CD4-positive, alpha-beta T cell treated with Interleukin-1 beta for 1 hour (primary cell): ENCODE measurements around the gene TMEM47.

Experiments
- DNase-seq, 2 donors: peaks; one replicate each; pipeline ENCODE4 v3.0.0-alpha.2; 2020 to 2022

Gene TMEM47

GRCh38 chrX:34656842-34657725, at the start of gene TMEM47:
Gene TMEM47, minus strand, starts transcription at chrX:34657285. Its CDS starts 256 bp downstream, at chrX:34657029.
- DNase-seq: no peak

DNA sequence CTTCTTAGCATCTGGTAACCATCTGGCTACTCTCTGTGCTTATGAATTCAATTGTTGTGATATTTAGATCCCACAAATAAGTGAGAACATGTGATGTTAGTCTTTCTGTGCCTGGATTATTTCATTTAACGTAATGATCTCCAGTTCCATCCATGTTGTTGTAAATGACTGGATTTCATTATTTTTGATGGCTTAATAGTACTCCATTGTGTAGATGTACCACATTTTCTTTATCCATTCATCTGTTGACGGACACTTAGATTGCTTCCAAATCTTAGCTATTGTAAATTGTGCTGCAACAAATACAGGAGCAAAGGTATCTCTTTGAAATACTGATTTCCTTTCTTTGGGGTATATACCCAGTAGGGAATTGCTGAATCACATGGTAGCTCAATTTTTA, 30.0 kb upstream of the TMEM47 start:
- DNase-seq: no peak

DNA sequence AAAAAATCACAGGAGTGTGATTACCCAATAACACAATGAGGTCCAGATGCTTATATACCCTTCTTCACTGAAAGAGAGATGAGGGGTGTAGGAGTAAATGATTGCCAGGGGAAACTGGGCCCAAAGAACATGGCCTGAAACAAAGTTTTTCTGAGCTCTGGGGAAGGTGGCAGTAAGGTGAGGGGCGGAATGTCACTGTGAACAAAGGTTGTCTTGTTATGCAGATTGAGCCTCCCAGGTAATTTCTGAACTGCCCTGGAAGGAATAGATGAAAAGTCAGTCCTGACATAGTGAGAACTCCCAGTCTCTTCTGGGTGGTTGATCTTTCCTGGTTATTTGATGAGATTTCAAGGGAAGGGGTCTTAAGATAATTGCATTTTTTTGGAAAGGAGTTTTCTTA, 2.5 kb upstream of the TMEM47 start:
- no peak for DNase-seq

DNA sequence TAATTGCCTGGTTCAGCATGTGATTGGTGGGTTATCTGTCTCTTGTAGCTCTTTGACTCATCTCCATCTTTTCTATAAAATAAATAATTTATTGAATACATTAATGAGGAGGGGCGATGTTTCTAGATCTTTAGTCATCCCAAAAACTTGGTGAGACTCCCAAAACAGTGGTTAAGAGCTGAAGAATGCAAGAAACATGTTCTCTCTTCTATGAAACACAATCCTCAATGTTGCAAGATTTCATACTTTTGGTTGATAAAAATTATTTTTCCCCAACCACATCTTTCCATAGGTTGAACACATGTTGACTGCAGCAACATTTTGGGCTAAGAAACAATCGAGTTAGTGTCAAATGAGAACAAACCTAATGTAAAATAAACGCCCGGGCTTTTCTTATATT, 1.2 kb upstream of the TMEM47 start:
- no peak for DNase-seq

- DNase-seq: no peak
Measured at GRCh38 chrX:34657726-34658070, 613 bp upstream of the TMEM47 start.

DNA sequence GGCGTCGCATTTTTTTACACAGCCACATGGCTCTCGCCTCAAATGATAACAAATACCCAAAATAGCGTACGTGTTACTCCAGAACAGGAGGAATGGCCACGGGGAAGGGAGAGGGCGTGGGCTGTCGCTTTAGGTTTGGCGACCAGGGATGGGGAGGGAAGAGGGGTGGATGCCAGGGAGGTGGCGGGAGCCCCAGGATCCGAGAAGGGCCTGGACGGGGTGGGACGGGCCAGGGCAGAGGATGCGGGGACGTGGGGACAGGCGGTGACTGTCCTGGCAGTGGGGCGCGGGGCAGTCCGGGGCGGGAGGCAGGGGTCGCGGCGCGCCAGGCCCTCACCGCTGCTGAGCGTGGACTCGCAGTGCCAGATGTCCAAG, 631 bp downstream of the TMEM47 start:
- no peak for DNase-seq

GRCh38 chrX:34655501-34656455, 1.3 kb downstream of the TMEM47 start:
- DNase-seq: no peak

GRCh38 chrX:34654696-34655490, 2.2 kb downstream of the TMEM47 start:
- no peak for DNase-seq

DNA sequence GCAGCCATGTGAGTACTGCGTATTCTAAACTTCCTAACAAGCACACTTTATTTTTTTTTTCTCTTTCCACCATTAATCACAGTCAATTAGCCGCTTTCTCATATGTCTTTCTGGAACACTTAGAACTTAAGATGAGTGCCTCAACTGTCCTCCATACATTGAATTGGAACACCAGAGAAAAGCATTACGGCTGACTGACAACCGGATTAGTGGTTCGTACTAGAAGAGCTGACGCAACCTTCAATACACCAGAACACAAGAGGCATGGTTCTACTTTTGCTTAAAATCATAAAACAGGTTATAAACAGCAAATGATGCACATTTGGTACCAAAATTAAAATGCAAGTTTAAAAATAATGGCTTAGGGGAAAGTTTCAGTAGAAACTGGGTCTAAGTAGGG, 3.3 kb downstream of the TMEM47 start:
- no peak for DNase-seq

GRCh38 chrX:34642849-34643248, 14.2 kb downstream of the TMEM47 start:
- no peak for DNase-seq

DNA sequence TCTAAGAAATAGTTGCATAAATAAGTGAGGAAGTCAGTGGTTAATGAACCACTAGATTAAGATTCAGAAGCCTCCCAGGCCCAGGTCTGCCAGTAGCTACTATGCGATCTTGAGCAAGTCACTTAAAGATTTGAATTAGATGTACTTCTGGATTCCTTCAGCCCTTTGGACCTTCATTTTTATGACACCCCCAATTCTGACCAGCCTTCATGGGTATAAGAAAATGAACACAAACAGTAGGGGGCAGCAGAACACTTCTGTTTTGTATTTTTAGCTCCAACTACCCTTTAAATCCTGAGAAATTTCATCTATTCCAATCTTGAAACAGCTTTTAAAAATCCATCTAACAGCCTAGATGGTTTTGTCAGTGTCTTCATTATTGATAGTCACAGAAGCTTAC, 19.0 kb downstream of the TMEM47 start:
- DNase-seq: no peak

DNA sequence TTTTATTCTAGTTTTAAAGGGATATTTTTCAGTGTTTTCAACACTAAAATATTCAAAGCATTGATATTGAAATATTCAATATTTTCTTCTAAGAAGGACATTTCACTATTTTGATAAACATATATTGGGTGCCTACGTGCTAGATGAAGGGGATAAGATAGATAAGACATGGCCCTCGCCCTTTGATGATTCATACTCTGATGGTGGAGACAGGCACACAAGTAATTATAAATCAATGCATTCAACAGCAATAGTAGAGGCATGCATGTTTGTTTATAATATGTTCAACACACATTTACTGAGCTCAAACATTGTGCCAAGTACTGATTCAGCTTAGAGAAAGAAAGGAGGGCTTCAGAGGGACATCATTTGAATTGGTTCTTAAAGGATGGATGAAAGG, 22.7 kb downstream of the TMEM47 start:
- DNase-seq: no peak

DNA sequence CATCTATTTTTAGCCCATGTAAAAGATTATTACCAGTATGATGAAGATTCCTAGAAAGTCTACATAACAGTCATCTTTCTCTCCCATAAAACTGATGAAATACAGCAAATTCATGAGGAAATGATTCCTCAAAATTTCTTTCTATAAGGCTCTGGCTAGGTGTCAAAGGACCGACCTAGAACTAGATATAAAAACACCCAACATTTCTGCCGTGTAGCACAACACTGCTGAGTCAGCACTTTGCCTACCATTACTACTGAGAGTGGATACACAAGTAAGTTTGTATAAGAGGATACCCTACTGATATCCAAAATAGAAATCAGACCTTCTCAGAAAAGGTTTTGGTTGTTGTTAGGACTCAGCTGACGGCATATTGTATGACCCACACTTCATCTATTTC, 24.7 kb downstream of the TMEM47 start:
- DNase-seq: no peak

GRCh38 chrX:34631479-34632220, 25.4 kb downstream of the TMEM47 start:
- no peak for DNase-seq

DNA sequence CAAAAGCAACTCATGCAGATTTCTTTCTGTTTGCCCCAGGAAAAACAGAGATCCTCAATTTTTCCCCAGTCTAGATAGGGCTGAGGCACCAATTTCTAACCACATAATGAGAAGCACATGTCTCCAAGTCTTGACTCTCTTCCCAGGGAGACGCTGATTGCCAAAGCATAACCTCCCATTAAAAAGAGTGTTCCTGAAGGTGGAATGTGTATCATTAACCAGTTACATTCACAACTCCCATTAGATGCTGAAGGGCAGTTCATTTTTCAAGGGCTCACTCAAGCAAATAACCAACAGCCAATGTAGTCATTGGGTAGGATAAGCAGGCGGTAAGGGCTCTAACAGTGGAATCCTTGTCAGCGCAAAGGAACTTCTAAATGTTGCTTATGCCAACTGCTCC, 27.5 kb downstream of the TMEM47 start:
- no peak for DNase-seq

DNA sequence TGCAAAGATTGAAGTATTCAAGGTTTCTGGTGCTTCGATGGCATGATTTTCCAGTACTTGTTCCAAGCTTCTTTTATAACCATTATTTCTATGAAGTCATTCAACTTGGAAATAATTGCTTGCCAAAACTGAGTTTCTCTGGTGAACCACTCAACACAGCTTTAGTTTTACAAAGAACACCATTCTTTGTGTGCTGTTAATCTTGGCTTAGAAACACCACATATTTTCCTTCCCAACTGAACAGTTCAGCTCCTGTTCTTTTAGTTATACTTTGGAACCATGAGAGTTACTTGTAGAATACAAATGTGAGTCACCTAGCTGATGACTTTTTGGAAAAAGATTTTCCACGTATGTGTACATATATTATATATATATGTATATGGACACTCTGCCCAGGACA, 32.7 kb downstream of the TMEM47 start:
- DNase-seq: no peak

DNA sequence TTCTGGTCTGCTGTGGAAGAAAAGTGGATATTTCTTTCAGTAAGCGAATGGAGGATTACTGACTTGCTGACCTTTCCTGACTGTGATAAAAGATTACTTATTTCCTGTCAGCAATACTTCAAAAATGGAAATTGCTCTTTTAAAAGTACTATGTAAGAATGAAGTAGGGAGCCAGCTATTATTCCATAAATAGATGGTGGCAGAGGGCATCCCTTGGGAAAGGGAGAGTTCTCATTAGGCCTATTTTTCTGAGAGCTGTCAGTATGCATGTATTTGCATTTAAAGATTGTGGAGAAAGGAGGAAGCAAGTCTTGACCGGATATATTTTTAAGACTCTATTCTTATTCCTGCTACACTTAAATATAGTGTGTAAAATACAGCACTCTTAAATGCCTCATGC, 37.2 kb downstream of the TMEM47 start:
- no peak for DNase-seq

GRCh38 chrX:34612036-34612435, 45.0 kb downstream of the TMEM47 start:
- DNase-seq: no peak

DNA sequence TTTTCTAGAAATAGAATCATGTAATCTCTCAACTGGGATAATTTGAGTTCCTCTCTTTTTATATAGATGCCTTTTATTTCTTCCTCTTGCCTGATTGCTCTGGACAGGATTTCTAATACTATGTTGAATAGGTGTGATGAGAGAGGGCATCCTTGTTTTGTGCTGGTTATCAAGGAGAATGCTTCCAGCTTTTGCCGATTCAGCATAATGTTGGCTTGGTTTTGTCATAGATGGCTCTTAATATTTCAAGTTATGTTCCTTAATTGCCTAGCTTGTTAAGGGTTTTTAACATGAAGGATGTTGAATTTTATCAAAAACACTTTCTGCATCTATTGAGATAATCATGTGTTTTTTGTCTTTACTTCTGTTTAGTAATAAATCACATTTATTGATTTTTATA, 58.7 kb downstream of the TMEM47 start:
- no peak for DNase-seq

DNA sequence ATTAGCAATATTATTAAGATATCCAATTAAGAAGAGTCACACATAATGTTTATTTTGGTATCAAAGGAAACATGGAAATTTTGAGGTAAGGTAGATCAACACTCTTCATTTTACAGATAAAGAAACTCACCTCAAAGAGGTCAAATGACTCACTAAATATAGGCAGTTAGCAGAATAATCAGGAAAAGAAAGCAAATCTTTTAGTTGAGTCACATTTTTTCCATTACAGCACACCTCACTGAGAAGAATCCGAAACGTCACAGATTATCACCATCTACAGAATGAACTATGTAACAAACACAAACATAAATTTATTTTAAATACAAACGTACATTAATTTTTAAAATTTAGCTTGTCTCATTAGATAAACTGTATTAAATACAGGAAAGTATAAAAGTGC, 70.1 kb downstream of the TMEM47 start:
- DNase-seq: no peak

- no peak for DNase-seq
Measured at GRCh38 chrX:34586346-34586911, 70.7 kb downstream of the TMEM47 start.

GRCh38 chrX:34585561-34585960, 71.5 kb downstream of the TMEM47 start:
- DNase-seq: no peak
